GM18868 (cell line): ENCODE measurements around the gene AMPH.
"Not testable (repeated sequence)": the region's sequence is repeated elsewhere in the genome, so short reads cannot be mapped to it uniquely, and the experiment has no call there.

Source experiments
- ATAC-seq: cut with Tn5 transposase; IDR thresholded peaks from one replicate; pipeline ENCODE4 v1.9.1; 2021; ENCODE audit warnings: mild to moderate bottlenecking, moderate library complexity; ENCODE audit not compliant: unreplicated experiment

Gene AMPH

DNA sequence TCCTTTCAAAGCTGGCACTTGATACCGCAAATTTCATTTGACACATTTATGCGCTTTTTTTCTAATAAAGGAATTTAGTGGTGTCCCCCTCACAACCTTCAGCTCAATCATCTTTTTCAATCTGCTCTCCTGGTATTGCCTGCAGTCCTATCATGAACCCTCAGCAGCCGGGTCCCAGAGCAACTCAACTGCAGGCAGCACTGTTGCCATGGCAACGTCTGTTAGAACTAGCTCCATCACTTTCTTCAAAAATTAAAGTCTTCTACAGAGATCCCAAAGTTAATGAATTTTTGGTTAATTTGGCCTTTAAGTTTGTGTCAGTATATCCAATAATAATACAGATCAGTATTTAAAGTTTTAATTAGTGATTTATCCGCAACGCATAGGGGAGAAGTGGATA lies 221.6 kb downstream of the AMPH start:
- no peak for ATAC-seq

DNA sequence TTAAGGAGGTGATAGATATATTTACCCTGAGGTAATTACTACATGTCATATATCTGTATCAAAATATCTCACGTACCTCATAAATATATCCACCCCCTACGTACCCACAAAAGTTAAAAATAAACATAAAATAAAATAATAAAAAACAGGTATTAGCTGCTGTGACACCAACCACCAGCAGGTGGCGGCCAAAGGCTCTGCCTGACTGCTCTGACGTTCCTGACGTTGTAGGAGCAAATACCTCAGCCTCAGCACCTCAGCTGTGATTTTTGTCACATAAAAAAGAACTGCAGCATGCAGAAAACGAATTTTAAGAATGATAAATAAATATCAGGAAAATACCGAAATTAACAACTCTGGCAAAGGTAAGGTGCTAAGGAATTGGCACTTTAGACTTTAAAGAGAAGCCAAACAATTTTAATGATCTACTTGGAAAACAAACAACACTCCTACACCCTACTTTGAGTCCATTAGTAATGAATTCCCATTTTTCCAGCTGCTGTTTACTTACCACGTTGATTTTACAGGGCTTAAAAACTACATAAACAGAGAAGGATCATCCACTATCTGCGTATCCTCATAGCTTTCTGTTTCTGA lies 232.3 kb downstream of the AMPH start:
- peak; percentile 69 for ATAC-seq

DNA sequence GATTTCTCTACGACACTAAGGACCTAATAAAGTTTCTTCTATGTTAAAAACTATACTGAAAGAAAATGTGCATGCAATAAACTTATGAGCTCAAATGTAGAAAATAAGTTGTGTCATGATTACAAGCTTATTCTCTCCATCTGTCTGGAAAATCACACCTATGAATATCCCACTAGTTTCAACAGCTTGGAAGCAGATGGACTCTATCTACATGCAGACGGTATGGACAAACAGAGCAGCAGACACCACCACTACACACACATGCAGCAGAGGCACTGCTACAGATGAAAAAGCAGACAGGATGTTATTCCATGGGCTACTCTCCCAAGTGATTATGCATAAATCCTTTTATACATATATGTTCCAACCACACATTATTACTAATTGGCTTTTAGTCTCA lies 234.3 kb downstream of the AMPH start:
- ATAC-seq: no peak

DNA sequence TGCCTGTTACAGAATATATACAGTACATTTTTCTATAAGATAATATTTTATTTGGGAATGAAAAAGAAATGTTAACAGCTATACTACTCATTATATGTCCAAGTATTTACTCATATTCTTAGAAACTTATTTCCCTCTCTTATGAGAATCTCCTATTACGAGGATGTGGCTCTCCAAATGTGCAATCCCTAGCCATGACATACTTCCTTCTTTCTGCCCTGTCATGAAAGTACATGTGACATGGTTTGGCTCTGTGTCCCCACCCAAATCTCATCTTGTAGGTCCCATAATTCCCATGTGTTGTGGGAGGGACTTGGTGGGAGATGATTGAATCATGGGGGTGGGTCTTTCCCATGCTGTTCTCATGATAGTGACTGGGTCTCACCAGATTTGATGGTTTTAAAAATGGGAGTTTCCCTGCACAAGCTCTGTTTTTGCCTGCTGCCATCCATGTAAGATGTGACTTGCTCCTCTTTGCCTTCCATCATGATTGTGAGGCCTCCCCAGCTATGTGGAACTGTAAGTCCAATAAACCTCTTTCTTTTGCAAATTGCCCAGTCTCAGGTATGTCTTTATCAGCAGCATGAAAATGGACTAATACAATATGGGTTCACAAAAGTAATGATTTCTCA lies 235.1 kb downstream of the AMPH start:
- not testable (repeated sequence) for ATAC-seq

DNA sequence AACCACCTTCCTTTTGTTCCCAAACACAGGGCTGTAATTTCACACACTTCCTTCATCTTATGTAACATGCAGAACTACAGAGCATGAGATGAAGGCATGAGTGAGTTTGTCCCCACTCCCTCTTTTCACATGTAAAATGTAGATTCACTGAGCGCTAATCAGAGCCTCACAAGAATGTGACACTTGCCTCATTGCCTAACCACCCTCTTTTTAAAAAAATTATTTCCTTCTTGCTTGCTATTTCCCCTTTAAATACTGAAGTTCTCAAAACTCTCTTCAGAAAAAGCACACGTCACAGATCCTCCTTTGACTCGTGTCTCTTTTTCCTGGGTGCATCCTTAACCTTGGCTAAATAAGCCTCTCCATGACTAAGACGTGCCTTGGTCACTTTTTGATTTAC lies 236.5 kb downstream of the AMPH start:
- no peak for ATAC-seq

GRCh38 chr7:38393874-38394273 lies 237.3 kb downstream of the AMPH start:
- peak; percentile 70 for ATAC-seq

DNA sequence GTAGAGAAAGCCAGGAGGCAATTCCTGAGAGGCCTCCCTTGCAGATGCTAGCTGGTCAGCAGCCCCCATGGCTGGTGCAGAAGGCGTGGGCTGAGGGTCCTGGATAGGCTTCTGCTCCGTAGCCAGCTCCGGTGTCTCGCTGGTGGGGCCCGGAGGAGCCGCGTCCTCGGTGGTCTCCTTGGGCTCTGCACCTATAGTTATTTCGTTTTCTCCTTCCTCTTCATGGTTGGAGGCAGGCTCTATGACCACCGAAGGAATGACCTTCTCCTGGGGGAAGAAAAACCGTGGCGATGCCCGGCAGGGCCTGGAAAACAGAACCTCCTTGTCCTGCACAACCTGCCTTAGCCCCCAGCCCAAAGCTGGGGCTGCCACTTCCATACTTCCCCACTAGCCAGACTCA lies 239.4 kb downstream of the AMPH start:
- ATAC-seq: no peak

DNA sequence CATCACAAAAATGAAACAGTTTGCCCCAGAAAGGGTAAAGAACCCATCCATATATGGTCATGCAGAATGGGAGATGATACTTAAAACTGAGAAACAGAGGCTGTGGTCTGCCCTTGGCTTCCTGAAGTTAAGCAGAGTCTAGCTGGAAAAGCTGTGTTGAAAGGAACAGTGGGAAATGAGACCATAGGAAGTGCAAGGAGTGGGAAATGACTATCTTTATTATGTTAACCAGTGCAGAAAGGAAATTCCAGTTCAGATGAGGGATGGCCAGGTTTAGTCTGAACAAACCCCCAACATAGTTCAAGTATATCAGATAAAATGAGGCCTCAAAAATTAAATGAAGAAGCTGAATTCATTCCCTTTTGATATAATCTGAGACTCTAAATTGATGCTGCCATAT lies 245.5 kb downstream of the AMPH start:
- ATAC-seq: no peak

- ATAC-seq: no peak
Measured at GRCh38 chr7:38383281-38383680, 247.9 kb downstream of the AMPH start.

DNA sequence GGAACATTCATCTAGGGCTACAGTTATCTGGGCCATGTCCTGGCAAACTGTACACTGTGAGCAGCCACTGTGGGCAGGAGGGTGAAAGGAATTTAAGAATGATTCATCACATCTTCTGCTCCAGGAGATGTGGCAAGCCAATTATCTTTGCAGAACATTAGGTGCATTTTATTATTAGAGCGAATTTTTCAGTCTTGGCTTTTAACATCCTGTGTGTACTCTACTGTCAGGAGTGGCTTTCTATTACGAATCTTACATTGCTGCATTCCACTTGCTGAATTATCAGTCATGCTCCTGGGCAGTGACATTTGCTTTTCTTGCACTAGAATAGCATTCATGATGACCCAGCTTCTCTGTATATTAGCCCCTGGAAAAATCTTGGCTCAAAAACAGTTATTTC lies 248.5 kb downstream of the AMPH start:
- ATAC-seq: no peak

DNA sequence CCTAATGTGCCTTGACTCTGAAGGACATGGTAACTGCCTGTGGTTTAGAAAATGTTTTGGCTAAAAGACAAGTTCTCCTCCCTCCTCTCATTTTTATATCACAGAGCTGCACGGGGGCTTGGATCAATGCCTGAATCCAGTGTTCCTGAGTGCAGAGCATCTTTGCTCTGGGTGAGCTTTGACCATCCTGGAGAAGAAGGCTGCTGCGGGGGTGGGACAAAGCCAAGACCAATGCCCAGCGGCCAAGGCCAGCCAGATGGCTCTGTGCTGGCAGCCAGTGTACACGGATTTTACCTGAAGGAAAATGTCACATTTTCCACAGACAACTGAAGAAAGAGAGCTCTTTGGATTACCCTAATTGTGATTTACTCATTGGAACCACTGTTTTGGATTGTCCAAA lies 255.7 kb downstream of the AMPH start:
- no peak for ATAC-seq

- peak; percentile 45 for ATAC-seq
Measured at GRCh38 chr7:38374507-38374906, 256.7 kb downstream of the AMPH start.

DNA sequence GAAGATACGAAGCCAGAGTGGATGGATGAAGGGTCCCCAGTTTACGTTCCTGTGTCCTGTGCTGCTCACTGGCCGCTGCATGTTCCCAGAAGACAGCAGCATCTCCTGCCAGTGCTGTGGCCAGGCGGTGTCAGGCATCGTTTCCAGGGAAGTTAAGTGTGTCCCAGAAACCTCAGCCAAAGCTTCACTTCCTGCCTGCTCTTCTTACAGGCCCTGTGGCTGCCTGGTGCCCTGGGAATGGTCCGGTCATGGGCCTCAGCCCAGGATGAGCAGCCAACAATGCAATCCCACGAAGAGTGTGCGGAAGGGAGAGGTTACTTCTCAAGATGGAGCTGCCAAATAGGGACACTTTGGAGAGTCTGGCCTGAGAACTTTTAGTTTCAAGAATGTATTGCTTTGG lies 258.0 kb downstream of the AMPH start:
- ATAC-seq: no peak

DNA sequence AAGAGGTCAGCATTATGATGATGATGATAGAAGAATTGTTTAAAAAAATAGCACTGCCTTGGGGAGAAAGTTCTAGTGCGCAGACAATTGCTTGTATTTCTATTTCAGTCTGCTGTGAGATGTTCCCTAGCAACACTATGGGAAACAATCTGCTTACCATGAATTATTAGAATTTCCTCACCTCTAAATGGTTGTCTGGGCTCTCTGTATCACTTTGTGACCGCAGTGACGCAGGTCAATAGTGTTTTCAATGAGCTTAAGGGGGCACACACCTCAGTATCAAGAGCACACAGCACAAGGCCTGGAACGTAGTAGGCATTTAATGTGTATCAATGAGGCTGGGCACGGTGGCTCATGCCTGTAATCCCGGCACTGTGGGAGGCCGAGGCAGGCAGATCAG lies 258.9 kb downstream of the AMPH start:
- ATAC-seq: no peak

- peak; percentile 78 for ATAC-seq
Measured at GRCh38 chr7:38369816-38370493, 261.2 kb downstream of the AMPH start.

DNA sequence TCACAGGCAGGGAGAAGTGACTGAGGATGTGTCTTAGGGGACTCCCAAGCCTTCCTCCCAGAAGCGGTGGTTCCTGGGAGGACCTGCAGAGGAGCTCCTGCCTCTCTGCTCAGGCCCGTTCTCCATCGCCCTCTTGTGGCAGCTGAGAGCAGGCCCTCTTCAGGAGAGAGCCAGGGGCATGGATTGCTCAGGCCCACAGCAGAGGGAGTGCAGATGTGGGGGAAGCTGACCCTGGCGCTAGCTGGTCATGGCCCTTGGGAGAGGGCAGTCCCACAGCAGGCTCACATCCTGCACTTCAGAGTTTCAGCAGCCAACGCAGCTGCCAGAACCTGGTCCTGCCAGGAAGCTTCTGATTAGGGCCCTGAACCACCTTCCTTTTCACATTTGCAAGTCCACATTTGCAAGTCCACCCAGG lies 263.0 kb downstream of the AMPH start:
- peak; percentile 52 for ATAC-seq

DNA sequence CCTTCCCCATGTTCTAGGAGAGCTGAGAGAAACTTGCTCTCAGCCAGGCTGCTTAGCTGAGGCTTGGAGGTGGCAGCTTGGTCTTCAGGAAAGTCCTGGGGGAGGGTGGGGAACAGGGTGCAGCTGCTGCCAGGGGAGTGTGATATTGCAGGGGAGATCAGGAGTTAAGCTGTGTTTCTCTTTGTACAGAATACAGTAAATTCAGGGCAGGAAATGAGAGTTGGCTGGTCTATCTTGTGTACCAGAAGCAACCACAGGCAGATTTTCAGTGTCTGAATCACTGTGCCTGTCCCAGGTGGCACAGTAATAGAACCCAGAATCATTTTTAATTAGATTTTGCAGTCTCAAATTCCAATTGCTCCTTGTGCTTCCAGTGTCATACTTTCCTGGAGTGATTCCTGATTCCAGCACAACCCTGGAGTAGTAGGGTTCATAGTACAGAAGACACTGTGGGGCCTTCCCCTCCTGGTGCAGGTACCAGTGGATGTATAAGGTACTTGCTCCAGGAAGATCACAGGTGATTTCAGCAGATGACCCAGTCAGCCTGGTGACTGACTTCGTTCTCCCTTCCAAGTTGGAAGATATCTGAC lies 263.8 kb downstream of the AMPH start:
- peak; percentile 71 for ATAC-seq

DNA sequence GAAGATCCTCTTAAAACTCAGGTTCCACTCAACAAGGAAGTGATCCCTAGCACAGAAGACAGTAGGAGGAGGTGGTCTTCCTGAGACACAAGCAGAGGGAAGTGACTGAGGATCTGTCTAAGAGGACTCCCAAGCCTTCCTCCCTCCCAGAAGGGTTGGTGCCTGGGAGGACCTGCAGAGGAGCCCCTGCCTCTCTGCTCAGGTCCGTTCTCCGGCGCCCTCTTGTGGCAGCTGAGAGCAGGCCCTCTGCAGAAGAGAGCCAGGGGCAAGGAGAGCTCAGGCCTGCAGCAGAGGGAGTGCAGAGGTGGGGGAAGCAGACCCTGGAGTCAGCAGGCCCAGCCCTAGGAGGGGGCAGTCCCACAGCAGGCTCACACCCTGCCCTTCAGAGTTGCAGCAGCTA lies 267.8 kb downstream of the AMPH start:
- ATAC-seq: not testable (repeated sequence)

- ATAC-seq: peak; percentile 46
Measured at GRCh38 chr7:38362611-38363237, 268.4 kb downstream of the AMPH start.

DNA sequence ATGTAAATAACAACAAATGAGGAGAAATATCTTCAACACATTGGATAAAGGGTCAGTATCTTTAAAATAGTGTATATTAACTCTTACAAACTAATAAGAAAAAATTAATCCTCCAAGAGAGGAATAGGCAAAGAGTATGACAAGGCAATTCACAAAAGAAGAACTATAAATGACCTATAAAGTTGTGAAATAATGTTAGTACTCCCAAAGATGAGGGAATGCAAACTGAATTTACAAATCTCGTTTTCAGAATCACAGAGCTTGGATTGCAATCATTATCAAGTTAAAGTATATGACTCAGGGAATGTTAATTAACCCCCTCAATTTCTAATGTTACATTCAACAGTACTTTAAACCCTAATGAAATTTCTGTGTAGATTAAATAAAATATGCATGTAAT lies 270.4 kb downstream of the AMPH start:
- no peak for ATAC-seq

DNA sequence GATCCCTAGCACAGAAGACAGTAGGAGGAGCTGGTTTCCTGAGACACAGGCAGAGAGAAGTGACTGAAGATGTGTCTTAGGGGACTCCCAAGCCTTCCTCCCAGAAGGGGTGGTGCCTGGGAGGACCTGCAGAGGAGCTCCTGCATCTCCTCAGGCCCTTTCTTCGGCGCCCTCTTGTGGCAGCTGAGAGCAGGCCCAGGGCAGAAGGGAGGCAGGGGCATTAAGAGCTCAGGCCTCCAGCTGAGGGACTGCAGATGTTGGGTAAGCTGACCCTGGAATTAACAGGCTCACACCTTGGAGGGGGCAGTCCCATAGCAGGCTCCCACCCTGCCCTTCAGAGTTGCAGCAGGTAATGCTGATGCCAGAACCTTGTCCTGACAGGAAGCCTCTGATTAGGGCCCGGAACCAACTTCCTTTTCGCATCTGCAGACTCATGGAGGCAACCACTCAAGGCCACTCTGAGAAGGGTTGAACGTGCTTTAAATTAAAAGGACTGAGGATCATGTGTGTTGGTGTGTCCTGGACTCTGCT lies 272.0 kb downstream of the AMPH start:
- ATAC-seq: peak; percentile 72
